HepG2 (cell line): Measurements from ENCODE around the gene WDR47. TPM values are rescaled to one million over a fixed set of nuclear protein-coding genes. Genes with fewer than 3 reads are reported as not detected.

Experiments
- DMAP1 ChIP-seq: IDR thresholded peaks from 2 replicates; pipeline ENCODE4 v1.6.1; 2016
- HNF4G ChIP-seq, 2 experiments: sonication (generic) in 1 of 2; formaldehyde crosslinking in 1 of 2; IDR thresholded peaks; 2 replicates each; pipeline versions ENCODE4 v1.4.0 to v1.6.1; 2011 to 2020; ENCODE audit warnings: borderline replicate concordance in 2 of 2, low read depth in 2 of 2, mild to moderate bottlenecking in 2 of 2, low read length in 1 of 2, missing genetic modification reagents in 1 of 2, moderate library complexity in 1 of 2
- IRF1 ChIP-seq: sonication (generic); formaldehyde crosslinking; IDR thresholded peaks from 2 replicates; pipeline ENCODE4 v1.4.0; 2020; ENCODE audit warnings: low read depth, mild to moderate bottlenecking, missing genetic modification reagents
- MED8 ChIP-seq: sonication (generic); formaldehyde crosslinking; IDR thresholded peaks from 2 replicates; pipeline ENCODE4 v1.8.1; 2023; ENCODE audit warnings: mild to moderate bottlenecking, missing genetic modification reagents; ENCODE audit not compliant: insufficient replicate concordance
- MEF2D ChIP-seq: sonication (generic); formaldehyde crosslinking; IDR thresholded peaks from 2 replicates; pipeline ENCODE4 v1.5.1; 2020; ENCODE audit warnings: mild to moderate bottlenecking, missing genetic modification reagents
- PRDM10 ChIP-seq: sonication (generic); formaldehyde crosslinking; IDR thresholded peaks from 2 replicates; pipeline ENCODE4 v1.4.0; 2020; ENCODE audit warnings: low read depth, missing genetic modification reagents
- SIN3B ChIP-seq: fragments of 150-350 bp; IDR thresholded peaks from 2 replicates; pipeline ENCODE4 v1.6.1; 2014; ENCODE audit warnings: low read length
- SMAD3 ChIP-seq: sonication (generic); formaldehyde crosslinking; IDR thresholded peaks from 2 replicates; pipeline ENCODE4 v1.4.0; 2020; ENCODE audit warnings: missing genetic modification reagents
- SP140L ChIP-seq: sonication (generic); formaldehyde crosslinking; IDR thresholded peaks from 2 replicates; pipeline ENCODE4 v1.4.0; 2020; ENCODE audit warnings: missing genetic modification reagents, borderline replicate concordance
- SRF ChIP-seq: IDR thresholded peaks from 2 replicates; pipeline ENCODE4 v1.6.1; 2011; ENCODE audit warnings: mild to moderate bottlenecking, low read depth, low read length, moderate library complexity
- TFDP1 ChIP-seq: IDR thresholded peaks from 2 replicates; pipeline ENCODE4 v1.6.1; 2016; ENCODE audit warnings: missing compliant biosample characterization, missing genetic modification reagents, borderline replicate concordance
- THAP7 ChIP-seq: sonication (generic); formaldehyde crosslinking; IDR thresholded peaks from 2 replicates; pipeline ENCODE4 v1.8.1; 2023; ENCODE audit warnings: mild to moderate bottlenecking, missing genetic modification reagents
- ZNF362 ChIP-seq: sonication (generic); formaldehyde crosslinking; IDR thresholded peaks from 2 replicates; pipeline ENCODE4 v1.4.0; 2020; ENCODE audit warnings: missing genetic modification reagents, mild to moderate bottlenecking, borderline replicate concordance
- ZNF713 ChIP-seq: sonication (generic); formaldehyde crosslinking; IDR thresholded peaks from 2 replicates; pipeline ENCODE4 v1.4.0; 2020; ENCODE audit warnings: mild to moderate bottlenecking, missing genetic modification reagents
- ZNF746 ChIP-seq: sonication (generic); formaldehyde crosslinking; IDR thresholded peaks from 2 replicates; pipeline ENCODE4 v1.8.0; 2022; ENCODE audit warnings: mild to moderate bottlenecking, missing genetic modification reagents
- ZNF790 ChIP-seq: sonication (generic); formaldehyde crosslinking; IDR thresholded peaks from 2 replicates; pipeline ENCODE4 v1.8.0; 2022; ENCODE audit warnings: missing genetic modification reagents, mild to moderate bottlenecking, borderline replicate concordance
- polyA plus RNA-seq, 8 experiments: library from polyadenylated mRNA; depleted of rRNA in 3 of 8; stranded (reverse) in 7 of 8; unstranded in 1 of 8; fragments of >200 nt; fragmentation: Illumina TruSeq in 4 of 8; extraction: Trizol in 4 of 8; gene quantifications; 2 replicates each; pipeline versions ENCODE4 v1.2.1 to v1.2.3, GENCODE V29; 2011 to 2016; ENCODE audit warnings: low read depth in 4 of 8, missing spikeins in 1 of 8, mixed read lengths in 1 of 8; ENCODE audit not compliant: insufficient read depth in 1 of 8
- total RNA-seq, 5 experiments: library from RNA; depleted of rRNA; stranded (reverse); fragments of >200 nt; fragmentation: Illumina TruSeq; extraction: Trizol; gene quantifications; 2 replicates each; pipeline ENCODE4 v1.2.3, GENCODE V29; 2016; ENCODE audit warnings: low read depth in 1 of 5

The WDR47 gene
- total and polyA plus RNA-seq, 2 of the 13 experiments (the other 11 are each of a cell fraction or from before 2014, with no cell fraction given): 4.3 to 5.9 TPM

GRCh38 chr1:108963052-108963686 lies 78.7 kb downstream of the WDR47 start, which contains the start of gene CLCC1 (continued):
- TF ChIP-seq ZNF362 (no peak), SIN3B (no peak), ZNF713 (CRISPR knock-in tag) (no peak), ZNF790 (CRISPR knock-in tag) (no peak; the same call in 1 of the 2 replicates), IRF1 (CRISPR knock-in tag) (0 out of 2 replicates have a peak, but pooled peaks have one; percentile 37), MEF2D (CRISPR knock-in tag) (peak; percentile 53; the same call in 1 of the 2 replicates), MED8 (CRISPR knock-in tag) (no peak), SRF (no peak), SP140L (CRISPR knock-in tag) (no peak), HNF4G (IDR thresholded peaks at IDR 0.05; ENCODE audit: borderline replicate concordance, low read depth, low read length) (no peak), HNF4G (CRISPR knock-in tag; IDR thresholded peaks at IDR 0.05; ENCODE audit: borderline replicate concordance, low read depth) (peak; percentile 70; the same call in 1 of the 2 replicates), ZNF746 (CRISPR knock-in tag) (peak; percentile 62; the same call in 1 of the 2 replicates), TFDP1 (CRISPR knock-in tag) (peak; percentile 87; the same call in 1 of the 2 replicates), THAP7 (CRISPR knock-in tag) (0 out of 2 replicates have a peak, but pooled peaks have one; percentile 71), DMAP1 (CRISPR knock-in tag) (peak; percentile 89), SMAD3 (CRISPR knock-in tag) (no peak; the same call in 1 of the 2 replicates), PRDM10 (no peak)
